Measurements from ENCODE around the gene LRCOL1.

Gene LRCOL1

GRCh38 chr12:132581348-132582057, 28.9 kb downstream of the LRCOL1 start:
- DNase-seq: no peak

GRCh38 chr12:132580701-132581292, 29.6 kb downstream of the LRCOL1 start:
- no peak for DNase-seq

- no peak for DNase-seq
Measured at GRCh38 chr12:132579744-132580143, 30.6 kb downstream of the LRCOL1 start.

- no peak for DNase-seq
Measured at GRCh38 chr12:132578826-132579225, 31.6 kb downstream of the LRCOL1 start.

- DNase-seq: no peak
Measured at GRCh38 chr12:132578118-132578517, 32.3 kb downstream of the LRCOL1 start.

GRCh38 chr12:132577191-132577920, 33.0 kb downstream of the LRCOL1 start:
- DNase-seq: no peak

GRCh38 chr12:132576701-132577100, 33.7 kb downstream of the LRCOL1 start:
- no peak for DNase-seq

- no peak for DNase-seq
Measured at GRCh38 chr12:132575661-132576060, 34.7 kb downstream of the LRCOL1 start.

GRCh38 chr12:132574271-132574996, 35.9 kb downstream of the LRCOL1 start:
- DNase-seq: no peak

GRCh38 chr12:132572801-132573760, 37.3 kb downstream of the LRCOL1 start:
- DNase-seq: no peak

- DNase-seq: no peak
Measured at GRCh38 chr12:132572106-132572505, 38.3 kb downstream of the LRCOL1 start.

- DNase-seq: no peak
Measured at GRCh38 chr12:132571598-132571997, 38.8 kb downstream of the LRCOL1 start.

- DNase-seq: no peak
Measured at GRCh38 chr12:132571051-132571450, 39.3 kb downstream of the LRCOL1 start.

GRCh38 chr12:132570635-132571034, 39.7 kb downstream of the LRCOL1 start:
- no peak for DNase-seq

- DNase-seq: no peak
Measured at GRCh38 chr12:132569856-132570480, 40.4 kb downstream of the LRCOL1 start.

GRCh38 chr12:132568826-132569480, 41.4 kb downstream of the LRCOL1 start:
- no peak for DNase-seq

GRCh38 chr12:132568301-132568700, 42.1 kb downstream of the LRCOL1 start:
- DNase-seq: no peak

- DNase-seq: no peak
Measured at GRCh38 chr12:132566516-132567131, 43.8 kb downstream of the LRCOL1 start.

- DNase-seq: no peak
Measured at GRCh38 chr12:132565365-132565764, 45.0 kb downstream of the LRCOL1 start.

GRCh38 chr12:132563911-132564310, 46.5 kb downstream of the LRCOL1 start:
- no peak for DNase-seq
